GF-D8 (cell line): ENCODE results near the gene ERI2.

Source experiments
- DNase-seq: peaks from one replicate; lab custom pipeline; 2025; lab: John Stamatoyannopoulos, UW

Gene ERI2

DNA sequence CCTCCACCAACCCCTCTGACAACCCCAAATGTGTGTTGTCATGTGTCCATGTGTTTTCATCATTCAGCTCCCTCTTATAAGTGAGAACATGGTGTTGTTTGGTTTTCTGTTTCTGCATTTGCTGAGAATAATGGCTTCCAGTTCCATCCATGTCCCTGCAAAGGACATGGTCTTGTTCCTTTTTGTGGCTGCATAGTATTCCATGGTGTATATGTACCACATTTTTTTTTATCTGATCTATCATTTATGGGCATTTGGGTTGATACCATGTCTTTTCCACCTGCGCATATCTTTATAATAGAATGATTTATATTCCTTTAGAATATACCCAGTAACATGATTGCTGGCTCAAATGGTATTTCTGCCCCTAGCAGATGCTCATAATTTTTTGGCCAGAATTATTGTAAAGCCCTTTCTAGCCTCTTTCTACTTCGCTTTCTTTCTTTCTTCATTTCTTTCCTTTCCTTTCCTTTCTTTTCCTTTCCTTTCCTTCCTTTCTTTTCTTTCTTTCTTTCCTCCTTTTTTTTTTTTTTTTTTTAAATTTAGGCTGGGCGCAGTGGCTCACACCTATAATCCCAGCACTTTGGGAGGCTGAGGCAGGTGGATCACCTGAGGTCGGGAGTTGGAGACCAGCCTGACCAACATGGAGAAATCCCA is 12.8 kb upstream of the ERI2 start:
- DNase-seq, result no peak

DNA sequence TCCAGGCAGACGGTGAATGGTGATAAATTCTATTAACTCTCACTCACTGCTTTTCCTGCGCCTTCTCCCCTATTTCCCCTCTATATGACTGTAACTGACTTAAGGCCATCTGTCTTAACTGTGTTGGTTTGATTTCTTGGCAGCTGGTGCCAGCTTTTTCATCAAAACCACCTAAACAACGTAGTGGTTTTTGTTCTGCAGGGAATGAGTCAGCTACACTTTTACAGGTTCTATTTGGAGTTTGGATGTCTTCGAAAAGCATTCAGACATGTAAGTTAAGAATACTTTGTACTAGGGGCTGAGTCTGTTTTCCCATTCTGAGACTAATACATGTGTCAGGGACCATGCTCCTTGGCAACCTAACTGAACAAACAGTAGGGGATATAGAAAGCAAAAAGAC is 8.5 kb upstream of the ERI2 start:
- no peak for DNase-seq

DNA sequence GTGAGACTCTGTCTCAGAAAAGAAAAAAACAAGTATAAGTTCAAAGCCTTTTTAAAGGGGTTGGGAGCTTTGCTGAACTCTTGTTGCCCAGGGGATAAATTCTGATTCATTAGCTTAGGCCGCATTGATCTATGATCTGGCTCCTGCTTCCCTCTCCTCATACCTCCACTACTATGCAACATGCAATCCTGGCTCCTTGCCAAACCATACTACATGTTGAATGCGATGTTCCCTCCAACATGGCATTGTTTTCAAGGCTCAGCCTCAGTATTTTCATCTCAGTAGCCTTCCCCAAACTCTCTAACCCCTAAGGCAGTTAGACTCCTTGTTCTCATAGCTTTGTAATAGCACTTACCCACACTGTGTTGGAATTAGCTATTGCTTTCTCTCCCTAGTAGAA is 6.2 kb upstream of the ERI2 start:
- DNase-seq, result no peak

DNA sequence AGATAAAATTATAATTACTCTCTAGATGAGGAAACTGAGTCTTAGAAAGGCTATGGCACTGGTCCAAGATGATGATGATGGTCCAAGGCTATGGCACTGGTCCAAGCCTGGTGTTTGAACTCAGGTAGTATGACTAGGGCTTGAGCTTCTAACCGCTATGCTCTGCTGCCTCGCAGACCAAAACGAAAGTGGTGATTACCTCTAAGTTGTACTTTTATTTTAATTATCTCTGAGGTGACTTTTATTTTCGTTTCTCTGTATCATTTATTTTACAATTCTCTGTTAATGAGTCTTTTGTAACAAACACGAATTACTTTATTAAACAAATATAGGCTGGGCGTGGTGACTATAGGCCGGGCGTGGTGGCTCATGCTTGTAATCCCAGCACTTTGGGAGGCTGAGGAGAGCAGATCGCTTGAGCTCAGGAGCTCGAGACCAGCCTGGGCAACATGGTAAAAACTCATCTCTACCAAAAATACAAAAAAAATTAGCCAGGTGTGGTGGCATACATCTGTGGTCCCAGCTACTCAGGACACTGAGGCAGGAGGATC is 5.7 kb upstream of the ERI2 start:
- no peak for DNase-seq

DNA sequence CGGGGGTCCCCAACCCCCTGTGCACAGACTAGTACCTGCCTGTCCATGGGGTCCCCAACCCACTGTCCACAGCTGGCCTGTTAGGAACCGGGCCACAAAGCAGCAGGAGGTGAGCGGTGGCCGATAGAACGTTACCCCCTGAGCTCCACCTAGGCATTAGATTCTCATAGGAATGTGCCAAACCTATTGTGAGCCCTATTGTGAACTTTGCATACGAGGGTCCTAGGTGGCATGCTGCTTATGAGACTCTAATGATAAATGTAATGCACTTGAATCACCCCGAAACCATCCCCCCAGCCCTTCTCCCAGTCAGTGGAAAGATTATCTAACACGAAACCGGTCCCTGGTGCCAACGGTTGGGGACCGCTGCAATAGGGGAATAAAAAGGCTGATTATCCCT is 1.6 kb upstream of the ERI2 start:
- no peak for DNase-seq

DNA sequence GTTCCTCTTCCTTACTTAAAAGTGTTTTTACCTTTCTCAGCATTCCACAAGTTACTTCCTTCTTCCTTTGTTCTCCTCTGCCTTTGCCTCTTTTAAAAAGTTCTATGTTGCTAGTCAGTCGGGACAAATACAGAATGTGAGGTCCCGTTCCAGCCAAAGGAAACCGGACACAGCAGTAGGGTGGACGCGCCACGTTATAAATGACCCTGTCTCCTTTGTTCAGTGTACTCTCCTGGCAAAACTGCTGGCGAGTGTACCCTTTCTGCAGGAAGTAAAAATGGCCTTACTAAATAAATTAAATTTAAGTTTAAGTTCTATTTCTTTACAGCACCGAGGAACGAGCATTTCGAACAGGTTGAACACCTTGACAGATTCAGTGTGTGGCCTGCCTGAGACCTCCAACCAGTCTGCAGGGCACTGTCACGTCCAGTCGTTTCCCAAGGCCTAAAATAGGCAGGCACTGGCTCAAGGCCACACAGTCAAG is 546 bp downstream of the ERI2 start:
- peak; percentile 32 for DNase-seq

DNA sequence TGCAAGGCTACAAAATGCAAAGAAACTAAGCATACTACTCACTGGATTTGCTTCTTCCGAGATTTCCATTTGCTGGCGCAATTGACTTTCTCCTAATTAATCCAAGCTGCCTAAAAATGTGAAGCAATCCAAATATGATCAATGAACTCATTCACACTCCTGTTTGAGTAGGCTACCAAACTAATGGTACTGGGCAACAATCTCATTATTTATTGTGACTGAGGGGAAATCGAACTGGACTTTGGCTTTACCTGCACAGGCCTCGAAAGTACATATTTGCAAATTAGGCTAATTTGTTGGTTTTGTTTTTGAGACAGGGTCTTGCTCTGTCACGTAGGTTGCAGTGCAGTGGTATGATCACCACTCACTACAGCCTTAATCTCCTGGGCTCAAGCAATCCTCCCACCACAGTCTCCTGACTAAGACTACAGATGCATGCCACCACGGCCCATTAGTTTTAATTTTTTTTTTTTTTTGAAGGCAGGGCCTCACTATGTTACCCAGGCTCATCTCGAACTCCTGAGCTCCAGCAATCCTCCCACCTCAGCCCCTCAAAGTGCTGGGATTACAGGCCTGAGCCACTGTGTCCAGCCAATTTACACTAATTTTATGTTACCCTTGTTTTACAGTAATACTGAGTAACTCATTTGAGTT is 2.6 kb downstream of the ERI2 start:
- no peak for DNase-seq

DNA sequence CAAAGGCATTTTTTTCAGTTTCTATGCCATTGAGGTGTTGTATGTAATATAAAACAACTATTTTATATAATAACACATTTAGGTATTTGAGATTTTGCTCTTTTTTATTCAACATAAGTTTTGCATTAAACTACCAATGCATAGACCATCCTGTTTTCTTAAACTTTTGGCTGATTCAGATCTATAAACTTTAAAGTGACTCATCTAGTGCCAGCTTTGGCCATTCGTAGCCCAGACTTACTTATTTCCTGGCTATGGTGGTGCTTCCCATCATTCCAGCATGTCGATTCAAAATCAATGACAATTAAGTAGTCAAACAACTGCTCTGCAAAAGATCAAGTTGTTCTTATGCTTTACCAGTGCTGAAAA is 3.1 kb downstream of the ERI2 start:
- DNase-seq, result no peak

DNA sequence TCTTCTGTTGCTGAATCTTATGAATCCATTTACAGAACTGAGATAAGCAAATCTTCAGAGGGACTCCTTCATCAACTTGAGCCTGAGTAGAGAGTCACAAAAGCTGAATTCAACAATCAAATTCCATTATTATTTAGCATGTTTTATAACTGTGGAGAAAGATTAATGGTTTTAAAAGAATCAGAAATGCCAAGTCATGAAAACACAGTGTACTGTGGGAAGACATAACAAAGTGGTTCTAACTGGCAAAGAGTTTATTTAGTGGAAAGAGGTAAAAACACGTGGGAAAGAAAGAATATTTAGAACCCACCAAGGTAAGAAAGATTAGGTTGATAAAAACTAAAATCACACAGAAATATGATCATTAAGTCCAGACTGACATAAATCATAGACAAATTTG is 5.0 kb downstream of the ERI2 start:
- no peak for DNase-seq

DNA sequence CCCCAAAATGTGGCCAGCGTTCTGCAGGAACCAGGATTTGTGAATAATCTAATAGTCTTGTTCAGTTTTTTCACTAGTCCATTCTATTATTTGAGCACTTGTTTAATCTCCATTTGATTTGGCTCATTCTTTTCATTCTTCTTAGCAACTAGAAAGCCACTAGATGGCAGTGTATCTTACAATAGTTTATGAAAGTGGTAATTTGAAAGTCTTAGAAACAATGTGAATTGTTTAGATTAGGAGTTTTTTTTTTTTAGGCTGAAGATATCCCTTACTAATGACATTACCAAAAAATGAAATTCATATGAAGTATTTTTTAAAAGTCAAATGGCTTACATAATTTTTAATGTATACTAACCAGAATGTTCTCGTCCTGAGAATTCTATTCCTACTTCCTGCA is 6.7 kb downstream of the ERI2 start:
- DNase-seq, result no peak

DNA sequence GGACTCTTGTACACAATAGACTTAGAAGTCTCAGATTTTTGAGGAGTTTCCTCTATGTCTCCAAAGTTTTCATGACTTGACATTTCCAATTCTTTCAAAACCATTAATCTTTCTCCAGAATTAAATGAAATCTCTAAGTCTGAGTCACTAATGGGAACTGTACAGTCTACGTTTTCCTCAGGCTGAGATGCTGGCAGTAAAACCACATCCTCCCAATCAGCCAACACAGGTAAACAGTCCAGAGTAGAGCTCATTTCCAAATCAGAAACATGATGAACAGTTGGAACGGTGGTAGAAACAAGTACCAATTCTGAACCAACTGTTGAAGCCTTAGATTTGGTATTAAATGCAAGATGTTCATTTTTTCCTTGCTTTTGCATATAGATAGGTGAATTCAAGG is 7.9 kb downstream of the ERI2 start:
- DNase-seq, result no peak

DNA sequence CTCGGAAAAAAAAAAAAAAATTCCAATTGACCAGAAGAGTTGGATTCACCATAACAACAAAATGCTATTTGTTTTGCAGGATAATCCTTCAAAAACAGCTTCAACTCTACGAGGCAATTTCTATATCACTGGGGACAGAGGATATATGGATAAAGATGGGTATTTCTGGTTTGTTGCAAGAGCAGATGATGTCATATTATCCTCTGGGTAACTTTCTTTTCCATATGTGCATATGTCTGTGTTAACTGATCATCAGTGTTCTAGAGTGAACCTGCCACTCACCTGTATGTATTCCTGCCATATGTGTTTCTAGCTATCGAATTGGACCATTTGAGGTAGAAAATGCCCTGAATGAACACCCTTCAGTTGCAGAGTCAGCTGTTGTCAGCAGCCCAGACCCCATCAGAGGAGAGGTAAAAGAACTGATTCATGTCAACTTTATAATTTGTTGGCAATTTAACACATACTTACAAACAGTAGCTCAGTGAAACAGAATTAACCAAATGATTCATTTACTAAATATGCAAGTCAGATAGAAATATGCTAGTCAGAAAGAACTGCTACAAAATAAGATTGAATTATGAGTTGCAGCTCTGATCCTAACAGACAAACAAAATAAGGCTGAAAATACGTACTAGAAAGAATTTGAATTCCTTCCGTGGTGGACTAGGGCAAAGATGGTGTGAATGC is 14.2 kb downstream of the ERI2 start:
- no peak for DNase-seq

DNA sequence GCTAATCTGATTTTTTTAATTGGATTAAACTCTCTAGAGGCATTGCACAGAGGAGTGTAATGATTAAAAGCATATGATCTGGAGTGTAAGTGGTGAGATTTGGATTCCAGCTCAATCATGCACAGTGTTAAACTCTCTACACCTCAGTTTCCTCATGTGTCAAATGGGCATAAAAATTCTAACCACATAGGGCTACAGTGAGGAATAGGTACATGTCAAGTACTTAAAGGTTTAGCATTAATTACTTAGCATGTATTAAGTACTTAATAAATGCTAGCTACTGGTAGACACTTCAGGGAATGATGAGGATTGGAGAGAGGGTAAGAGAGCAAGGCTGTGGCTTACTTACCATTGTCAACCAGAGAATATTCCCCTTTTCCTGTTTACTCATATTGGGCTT is 17.1 kb downstream of the ERI2 start:
- DNase-seq, result no peak

DNA sequence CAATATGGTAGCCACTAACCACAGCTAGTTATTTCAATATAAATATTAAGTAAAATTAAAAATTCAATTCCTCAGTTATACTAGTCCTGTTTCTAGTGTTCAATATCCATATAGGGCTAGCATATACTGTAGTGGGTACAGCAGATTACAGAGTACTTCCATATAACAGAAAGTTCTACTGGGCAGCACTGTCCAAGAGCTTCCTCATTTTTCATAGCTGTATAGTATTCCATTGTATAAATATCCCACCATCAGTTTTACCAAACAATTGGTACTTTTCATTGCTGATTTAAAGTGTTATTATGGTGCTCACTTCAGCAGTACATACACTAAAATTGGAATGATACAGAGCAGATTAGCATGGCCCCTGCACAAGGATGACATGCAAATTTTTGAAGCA is 22.1 kb downstream of the ERI2 start:
- no peak for DNase-seq

DNA sequence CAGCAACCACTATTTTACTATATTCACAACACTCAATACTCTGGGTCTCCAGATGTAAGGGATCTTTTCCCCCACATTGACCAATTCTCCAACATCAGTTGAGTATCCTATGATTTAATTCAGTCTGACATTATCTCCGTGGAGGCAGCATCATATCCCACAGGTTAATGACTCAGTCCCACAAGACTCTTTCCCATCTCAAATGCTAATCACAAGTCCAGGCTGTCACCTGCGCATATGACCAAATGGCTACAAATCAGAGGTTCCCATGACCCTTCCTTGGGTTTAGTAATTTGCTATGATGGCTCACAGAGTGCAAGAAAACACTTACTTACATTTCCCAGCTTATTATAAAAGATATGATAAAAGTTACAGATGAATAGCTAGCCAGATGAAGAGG is 23.8 kb downstream of the ERI2 start:
- DNase-seq, result no peak

DNA sequence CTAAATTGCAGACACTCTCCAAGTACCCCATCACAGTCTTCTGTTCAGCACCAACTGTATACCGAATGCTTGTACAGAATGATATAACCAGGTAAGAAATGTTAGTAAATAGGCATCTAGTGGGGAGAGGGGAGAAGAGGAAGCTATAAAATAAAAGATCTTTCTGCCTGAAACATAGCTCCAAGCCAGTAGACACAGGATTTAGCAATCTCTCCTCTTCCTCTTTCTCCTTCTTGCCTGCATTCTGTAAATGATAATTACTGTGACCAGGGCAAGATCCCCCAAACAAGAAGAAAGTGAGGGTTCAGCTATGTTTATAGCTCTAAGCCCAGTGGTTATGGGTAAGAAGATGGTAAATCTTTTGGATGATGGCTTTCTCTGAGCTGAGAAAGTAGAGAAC is 24.6 kb downstream of the ERI2 start:
- peak; percentile 77 for DNase-seq

DNA sequence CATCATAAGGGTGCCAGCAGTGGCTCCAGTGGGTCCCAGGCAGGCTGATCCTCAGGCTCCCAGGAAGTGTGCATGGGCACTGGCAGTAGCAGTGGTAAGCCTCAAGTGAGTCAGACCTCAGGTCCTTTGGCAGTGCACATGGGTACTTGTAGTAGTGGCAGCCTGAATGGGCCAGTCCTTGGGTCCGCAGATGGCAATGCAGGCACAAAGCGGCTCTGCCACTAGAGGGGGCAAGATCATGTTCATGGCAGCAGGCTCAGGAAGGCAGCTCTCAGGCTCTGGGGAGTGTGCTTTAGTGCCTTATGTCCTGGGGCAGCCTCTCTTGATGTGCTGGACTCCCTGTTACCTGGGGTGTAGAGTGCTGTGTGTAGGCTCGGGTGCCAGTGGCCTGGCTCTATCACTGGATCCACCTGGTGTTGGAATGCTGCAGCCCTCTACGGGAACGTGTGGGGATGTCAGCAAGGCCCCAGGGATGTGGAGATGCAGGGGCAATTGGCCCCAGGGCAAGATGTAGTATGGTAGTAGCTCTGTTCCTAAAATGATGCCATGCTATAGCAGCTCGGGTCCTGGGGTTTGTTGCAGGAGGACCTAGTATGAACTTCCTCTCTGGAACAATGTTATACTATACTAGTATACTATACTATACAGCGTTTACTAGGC is 31.4 kb downstream of the ERI2 start:
- no peak for DNase-seq

DNA sequence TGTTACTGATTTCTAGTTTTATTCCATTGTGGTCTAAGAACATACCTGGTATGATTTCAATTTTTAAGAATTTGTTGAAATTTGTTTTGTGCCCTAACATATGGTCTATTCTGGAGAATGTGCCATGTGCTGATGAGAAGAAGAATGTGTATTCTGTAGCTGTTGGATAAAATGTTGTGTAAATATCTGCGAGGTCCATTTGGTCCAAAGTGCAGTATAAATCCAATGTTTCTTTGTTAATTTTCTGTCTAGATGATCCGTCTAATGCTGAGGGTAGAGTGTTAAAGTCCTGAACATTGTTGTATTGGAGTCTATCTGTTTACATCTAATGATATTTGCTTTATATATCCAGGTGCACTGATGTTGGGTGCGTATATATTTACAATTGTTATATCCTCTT is 32.6 kb downstream of the ERI2 start:
- DNase-seq, result no peak

DNA sequence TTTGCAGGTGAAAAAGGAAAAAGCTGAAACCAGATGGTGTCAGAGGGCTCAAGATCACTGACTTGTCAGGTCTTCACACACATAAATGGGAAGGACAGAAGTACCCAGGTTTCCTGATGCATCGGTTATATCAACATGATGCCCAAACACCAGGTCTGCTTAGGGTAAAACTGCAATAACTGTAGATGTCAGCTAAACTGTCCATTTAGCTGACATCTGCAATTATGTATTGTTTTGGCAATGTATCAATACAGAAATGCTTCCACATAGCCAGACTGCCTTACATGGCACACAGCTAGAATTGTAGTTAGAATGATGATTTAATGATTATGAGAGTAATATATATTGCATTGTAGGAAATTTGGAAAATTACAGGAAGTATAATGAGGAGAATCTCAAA is 37.5 kb downstream of the ERI2 start:
- DNase-seq, result no peak

DNA sequence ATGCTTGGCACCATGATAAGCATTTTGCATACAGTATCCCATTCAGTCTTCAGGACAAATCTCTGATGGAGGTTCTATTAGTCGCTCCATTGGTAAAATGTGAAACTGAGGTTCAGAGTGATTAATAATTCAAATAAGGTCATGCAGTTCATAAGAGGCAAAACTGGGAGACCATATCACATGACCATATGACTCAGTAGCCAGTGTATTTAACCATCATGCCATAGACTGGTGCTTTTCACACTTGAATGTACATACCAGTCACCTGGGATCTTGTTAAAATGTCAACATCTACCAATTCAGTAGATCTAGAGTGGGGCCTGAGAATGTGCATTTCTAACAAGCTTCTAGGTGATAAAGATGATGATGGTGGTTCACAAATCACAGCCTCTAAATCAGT is 38.2 kb downstream of the ERI2 start:
- no peak for DNase-seq

DNA sequence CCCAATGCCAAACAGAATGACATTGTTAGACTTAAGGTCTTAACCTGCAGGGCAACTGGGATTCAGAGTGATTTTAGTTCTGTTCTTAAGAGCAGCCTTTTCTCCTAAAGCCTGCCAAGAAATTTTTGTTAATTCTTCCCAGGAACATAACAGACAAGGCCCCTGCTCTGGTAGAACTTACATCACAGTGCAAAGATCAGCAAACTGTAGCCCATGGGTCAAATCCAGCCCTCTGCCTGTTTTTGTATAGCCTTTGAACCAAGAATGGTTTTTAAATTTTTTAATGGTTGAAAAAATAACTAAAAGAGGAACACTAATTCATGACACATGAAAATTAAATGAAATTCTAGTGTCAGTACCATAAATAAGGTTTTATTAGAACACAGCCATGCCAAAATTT is 38.7 kb downstream of the ERI2 start:
- DNase-seq, result no peak

DNA sequence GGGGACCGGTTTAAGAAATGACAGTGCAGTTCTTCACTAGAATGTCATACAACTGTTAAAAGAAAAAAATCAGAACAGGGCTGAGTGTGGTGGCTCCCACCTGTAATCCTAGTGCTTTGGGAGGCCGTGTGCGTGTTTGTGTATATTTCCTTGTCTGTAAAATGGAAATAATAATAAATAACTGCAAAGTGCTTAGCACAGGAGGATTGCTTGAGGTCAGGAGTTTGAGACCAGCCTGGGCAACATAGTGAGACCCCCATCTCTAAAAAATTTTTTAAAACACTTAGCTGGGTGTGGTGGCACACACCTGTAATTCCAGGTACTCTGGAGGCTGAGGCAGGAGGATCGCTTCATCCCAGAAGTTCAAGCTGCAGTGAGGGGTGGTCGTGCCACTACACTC is 40.0 kb downstream of the ERI2 start:
- no peak for DNase-seq

DNA sequence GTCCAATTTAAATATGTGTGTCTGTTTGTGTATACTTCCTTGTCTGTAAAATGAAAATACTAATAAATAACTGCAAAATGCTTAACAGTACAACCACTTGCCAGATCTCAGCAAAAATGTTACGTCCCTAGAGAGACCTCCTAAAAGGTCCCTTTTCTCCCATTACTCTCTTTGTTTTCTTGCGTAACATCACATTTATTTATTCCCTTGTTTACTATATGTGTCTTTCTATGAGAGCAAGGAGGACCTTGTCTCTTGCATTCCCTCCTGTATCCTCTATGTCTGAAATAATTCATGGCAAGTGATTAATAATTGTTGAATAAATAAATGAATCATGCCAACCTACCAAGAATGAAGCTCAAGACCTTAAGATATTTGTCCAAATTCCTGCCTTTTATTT is 40.5 kb downstream of the ERI2 start:
- DNase-seq, result no peak
